COLO668 (cell line): ENCODE data around the gene SLC43A2.
"Not testable (repeated sequence)": the region's sequence is repeated elsewhere in the genome, so short reads cannot be mapped to it uniquely, and the experiment has no call there.

Experiments
- DNase-seq: peaks from one replicate; lab custom pipeline; 2025; ENCODE audit not compliant: unreplicated experiment; lab: John Stamatoyannopoulos, UW

Gene SLC43A2

DNA sequence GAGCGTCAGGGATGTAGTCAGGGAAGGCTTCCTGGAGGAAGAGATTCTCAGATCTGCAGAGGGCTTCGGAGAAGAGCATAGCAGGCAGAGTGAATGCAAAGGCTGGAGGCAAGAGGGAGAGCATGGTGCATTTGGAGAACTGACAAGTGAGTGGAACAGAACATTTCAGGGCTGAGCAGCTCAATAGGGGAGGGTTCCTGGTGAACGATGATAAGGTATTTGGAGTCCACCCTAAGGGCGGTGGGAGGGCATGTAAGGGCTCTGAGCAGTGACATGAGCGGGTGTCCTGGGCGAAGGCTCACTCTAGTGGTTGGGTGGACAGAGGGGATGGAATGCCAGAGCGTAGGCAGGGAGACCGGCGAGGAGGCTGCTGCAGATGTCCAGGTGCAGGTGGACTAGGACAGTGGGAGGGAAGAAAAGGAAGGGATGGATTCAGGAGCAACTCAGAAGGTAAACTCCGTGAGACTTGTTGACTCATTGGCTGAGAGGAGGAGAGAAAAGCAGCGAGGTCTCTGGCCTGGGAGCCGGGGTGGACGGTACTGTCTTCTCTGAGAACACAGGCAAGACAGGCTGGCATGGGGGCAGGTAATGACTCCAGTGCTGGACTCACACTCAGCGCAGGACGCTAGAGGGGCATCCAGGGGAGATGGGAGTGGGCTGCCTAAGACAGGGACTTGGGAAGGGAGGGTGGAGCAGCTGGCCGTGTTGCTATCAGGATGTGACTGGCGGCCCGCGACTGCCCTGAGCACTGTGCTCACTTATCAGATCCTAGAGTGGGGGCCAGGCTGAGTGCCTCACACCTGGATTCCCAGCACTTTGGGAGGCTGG is 64.6 kb downstream of the SLC43A2 start:
- peak; percentile 7 for DNase-seq

DNA sequence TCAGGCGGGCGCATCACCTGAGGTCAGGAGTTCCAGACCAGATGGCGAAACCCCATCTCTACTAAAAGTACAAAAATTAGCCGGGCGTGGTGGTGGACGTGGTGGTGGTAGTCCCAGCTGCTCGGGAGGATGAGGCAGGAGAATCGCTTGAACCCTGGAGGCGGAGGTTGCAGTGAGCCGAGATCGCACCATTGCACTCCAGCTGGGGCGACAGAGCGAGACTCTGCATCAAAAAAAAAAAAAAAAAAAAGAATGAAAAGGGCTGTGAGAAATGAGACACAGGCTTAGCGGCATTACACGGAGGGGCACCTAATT is 65.2 kb downstream of the SLC43A2 start:
- not testable (repeated sequence) for DNase-seq

DNA sequence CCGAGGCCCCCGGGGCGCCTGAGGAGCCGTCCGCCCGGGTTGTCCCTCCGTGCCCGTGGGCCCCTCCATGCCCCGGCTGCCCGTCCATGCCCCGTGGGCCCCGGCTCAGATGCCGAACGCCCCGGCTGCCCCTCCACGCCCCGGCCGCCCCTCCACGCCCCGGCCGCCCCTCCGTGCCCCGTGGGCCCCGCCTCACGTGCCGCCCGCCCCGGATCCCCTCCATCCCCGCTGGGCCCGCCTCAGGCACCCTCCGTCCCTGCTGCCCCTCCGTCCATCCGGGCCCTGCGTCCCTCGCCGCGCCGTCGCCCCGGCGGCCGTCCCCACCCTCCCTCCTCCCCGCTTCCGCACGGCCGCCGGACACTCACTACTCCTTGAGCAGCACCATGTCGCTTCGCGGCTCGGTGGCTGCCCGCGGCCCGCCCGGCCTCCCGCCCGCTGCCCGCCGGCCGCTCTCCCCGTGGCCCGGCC is 66.4 kb downstream of the SLC43A2 start:
- peak; percentile 59 for DNase-seq

DNA sequence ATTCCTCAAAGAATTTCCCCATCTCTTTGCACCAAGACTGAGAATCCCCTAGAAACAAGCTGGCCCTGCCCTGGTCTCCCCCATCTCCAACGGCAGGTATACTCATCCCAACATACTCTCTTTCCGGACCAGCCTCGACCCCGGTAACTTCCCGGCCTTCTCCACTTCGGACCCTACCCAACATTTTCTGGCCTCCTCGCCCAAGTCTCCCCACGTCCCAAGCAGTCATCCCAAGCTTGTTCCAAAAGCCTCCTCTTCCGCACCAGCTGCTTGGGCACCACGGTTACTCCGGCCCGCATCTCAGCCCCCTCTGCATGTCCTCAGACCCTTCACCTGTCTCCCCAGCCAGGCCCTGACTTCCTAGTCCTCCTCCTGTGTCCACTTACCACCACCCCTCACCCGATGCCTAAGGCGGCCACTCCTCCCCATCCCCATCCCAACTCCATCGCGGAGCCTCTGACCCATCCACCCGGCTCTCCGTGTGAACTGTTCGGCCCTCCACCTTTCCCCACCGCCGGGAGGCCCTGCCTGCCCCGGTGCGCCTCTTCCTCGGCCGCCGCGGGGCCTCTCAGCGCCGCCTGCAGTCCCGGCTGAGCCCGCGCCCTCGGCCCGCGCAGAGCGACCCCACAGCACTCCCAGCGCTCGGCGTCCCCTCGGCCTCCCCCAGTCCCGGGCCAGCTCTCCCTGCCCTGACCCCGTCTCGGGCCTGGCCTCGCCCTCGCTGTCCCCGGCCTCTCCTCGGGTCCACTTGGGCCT is 67.0 kb downstream of the SLC43A2 start:
- DNase-seq = peak; percentile 36

DNA sequence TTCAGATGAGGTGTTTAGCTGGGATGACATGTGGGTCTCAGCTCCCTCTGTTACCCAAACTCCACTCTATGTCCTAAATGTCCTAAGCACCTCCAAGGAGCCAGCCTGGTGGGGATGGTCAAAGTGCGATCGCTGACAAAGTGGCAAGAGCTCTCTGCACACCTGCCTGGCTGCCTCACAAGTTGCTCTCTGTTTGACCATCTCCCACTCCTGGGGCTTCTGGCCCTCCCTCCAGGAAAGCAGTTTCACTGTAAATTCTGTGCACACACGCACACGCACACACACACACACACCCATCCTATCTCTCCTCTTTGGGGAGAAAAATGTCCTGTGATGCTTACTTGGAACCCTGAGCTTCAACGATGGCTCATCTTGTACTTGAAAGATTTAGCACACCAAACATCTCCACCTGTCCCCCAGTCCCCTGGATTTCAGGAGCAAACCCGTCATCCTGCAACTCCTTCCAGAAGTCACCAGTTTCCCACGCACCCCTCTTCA is 67.7 kb downstream of the SLC43A2 start:
- no peak for DNase-seq

DNA sequence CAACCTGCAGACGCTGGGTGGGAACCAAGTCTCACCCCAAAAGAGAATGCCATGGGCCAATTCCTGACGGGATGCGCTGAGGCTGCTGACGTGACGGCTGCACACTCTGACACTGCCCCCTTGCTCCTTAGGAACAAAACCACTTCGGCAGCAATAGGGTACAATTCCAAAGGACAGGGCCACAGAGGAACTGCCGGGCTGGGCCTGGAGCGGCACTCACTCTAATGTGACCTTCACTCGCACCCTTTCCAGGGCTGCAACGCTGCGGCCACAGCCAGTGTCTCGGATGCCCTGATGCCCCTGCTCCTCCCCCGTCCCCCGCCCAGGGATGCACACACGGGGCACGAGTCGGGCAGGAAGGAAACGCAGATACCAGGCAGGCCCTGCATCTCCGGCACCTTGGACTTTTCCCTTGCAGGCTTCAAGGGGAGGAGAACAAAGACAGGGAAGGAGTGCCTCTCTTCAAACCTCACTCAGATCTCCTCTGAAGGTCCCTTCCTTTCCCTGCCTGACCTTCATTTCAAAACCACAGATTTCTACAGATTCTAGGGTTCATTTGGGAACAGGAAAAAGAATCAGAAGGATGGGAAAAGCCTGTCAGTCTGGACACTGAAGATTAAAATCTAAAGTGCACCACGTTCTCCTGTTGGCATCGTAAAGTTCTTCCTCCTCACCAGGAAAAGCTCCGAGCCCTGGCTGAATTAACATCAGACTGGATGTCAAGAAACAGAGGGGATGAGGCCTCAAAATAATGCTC is 68.4 kb downstream of the SLC43A2 start:
- DNase-seq = no peak

DNA sequence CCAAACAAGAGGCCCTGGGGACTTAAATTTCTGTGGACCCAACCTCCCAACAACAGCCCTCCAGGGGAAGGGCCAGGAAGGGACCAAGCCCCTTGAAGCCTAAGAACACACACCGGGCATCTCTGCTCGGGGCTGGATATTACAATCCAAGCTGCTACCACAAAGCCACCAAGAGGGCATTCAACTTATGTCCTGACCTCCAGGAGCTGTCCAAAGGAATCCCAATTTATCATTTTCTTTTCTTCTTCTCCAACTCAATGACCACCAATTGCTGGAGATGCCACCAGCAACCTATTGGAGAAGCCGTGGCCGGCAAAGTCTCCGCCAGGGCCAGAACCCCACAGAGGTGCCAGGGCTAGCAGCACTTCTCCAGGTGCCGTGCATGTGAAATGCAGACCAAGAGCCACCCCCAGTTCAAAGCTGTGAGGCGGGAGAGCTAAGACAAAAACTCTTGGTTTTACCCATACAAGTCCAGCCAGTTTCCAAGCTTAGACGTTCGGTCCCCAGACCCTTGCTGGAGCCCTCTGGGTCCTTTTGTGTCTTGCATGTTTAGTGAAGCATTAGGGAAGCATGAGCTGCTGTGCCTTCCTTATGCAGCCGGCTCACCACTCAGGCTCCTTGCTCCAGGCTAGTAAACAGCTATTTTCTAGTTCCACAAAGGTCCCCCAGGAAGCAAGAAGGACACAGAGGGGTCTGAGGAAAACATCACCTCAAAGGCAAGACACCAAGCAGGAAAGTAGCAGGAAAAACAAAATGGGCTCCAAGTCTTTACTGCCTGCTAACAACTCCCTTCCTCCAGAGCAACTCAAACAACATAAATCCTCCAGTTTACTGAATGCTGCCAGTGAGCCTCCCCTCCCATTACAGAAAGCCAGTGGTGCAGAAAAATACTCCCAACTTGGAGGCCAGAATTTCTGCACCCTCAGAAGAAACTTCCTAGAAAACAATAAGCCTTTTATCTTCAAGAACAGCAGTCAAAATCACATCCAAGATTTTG is 69.3 kb downstream of the SLC43A2 start:
- no peak for DNase-seq

DNA sequence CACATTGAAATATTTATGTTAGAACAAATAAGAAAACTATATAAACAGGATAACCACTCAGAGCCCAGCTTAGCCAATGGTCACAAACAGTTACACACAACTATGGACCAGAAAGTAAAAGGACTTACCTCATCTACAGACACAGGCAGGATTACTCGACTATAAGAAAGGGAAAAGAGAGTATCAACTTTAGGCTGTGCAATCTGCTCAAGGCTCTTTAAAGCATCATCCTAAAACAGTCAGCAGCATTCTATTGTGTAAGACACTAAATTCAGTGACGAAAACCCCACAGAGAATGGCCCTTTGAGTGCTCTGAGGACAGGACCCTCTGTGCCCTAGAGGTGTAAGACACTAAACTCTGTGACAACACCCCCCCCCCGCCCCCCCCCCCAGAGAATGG is 70.2 kb downstream of the SLC43A2 start:
- no peak for DNase-seq

DNA sequence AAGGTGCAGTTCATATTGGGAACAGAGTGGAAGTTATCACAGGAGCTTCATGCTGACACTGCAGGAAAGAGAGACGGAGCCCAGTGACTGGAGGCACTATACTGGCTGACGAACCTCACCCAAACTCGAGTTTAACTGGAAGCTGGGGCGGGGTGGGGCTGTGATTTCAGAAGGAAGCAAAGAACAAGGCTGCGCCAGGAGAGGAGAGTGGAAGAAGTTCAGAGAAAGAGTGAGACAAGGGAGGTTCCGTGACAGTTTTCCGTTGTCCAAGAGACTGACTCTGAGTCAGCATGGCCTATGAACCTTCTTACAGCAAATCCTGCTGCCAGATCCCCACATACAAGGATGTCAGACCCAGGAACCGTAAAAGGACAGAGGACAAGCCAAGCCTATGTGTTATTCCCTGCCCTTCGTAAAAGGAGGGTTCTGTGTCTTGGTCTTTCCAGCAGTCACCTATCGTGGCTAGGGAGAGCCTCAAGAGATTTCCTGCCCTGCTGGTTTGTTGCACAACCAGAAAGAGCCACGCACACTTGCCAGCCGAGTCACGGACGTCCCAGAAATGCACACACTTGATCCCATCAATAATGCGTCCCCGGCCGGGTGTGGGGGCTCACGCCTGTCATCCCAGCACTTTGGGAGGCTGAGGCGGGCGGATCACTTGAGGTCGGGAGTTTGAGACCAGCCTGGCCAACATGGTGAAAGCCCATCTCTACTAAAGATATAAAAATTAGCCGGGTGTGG is 71.1 kb downstream of the SLC43A2 start:
- DNase-seq = no peak

DNA sequence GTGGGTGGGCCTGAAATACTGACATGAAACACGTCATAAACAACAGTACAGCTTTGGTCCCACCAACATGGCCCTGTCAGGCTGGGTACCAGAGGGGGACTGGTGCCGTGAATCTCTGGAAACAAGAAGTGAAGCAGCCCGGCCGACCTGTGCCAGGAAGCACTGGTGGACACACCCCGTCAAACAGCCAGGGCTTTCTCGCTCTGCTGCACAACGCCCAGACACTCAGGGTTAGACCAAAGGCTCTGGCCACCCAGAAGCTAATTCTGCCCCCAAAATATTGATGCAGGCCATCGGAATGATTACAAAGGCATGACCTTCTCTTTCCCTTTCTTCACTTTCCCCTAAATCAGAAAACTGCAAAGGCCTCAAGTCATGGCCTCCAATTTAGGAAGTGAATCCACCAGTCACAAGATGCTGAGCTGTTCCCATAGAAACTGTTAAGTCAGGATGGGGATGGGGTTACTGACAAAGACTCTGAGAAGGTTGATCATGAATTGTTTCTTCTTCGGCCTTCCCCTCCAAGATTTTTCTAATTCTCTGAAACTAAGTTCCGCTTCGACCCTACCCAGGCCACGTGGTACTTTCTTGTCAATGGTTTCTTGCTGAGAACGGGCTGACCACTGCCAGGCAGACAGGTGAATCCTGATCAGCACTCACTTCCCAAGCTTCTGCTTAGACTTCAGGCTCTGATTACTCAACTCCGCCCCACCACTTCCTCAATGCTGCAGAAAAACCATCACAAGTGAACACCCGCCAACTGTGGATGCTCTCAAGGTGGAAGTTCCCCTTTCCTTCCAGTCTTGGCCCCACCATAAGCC is 72.8 kb downstream of the SLC43A2 start:
- DNase-seq = no peak

DNA sequence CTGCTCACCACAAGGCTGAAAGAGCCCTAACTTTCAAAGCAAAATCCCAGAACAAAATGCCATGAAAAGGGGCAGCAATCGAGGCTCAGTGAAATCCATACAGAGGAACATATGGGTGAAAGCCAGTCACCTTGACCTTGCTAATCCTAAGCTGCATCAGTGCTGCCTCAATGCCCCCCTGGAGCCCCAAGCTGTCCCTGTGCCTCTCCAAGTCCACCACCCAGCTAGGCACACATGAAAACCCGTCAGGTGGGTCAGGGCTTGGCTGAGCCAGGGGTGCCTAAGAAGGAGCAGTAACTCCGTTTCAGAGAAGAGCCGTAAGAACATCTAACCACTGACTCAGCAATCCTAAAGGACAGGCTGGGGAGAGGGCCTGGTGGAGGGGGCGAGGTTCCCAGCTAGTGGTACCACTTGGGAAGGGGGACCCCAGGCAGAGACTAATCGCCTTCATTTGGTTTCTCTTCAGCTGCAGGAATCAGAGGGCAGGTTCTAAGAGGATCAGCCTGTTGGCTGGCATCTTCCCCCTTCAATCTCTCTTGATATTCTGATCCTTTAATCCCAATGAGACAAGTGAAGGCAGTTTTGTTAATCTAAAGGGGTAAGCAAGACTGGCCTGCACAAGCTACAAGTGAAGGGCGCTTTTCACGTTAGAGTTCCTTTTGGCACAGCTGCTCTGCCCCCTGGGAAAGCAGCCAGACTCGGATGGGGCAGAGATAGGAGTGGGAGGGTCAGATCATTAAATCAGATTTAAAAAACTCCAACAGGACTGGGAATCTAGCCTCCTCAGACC is 73.7 kb downstream of the SLC43A2 start:
- no peak for DNase-seq

DNA sequence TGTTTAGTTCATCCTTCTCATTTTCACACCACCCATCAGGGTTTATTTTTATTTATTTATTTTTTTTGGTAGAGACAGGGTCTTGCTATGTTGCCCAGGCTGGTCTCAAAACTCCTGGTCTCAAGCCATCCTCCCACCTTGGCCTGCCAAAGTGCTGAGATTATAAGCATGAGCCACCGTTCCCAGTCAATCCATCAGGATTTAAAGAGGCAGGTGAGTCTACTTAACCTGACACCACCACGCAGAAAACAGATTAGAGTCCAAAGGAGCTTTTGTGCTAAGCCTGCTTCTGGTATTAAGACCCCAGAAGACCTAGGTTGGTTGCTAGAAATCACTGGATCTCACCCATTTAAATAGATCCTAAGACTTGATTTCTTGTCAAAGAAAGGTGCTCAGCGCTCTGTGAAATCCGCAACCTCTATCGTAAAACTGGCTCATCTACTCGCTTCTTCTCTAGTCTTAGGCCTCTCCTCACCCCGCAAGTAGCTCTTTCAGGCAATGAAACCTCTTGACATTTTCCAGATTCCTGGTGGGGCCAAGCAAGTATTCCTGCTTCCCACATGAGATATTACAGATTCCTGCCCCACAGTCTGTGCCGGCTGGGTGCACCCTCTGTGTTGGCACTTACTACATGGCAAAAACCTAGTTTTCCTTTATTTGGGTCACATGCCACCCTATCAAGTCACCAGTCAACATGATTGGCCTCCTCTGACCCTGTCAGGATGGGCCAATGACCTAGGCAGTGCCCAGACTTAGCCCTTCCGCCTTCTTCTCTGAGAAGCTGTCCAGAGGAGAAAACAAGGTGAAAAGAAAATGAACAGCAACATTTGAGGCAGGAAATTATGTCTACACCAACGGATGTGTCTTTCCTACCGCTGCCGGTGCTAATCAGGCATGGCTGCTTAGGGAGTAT is 75.0 kb downstream of the SLC43A2 start:
- no peak for DNase-seq

DNA sequence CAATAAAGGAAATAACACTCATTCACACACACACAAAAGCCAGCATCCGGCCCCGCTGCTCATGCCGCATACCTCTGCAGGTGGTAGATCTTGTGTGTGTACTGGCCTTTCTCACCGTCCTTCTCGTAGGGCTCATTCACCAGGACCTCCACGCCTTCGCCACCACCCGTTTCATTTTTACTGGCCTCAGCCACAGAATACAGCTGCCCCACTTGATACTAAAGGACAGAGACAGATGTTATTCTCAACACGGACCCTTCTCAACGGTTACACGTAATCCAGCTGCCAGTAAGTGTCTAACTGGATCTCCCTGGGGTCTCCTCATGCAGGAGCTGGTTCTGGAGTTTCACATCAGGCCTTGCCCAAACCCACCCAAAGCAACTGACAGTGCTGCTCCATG is 75.7 kb downstream of the SLC43A2 start:
- no peak for DNase-seq

DNA sequence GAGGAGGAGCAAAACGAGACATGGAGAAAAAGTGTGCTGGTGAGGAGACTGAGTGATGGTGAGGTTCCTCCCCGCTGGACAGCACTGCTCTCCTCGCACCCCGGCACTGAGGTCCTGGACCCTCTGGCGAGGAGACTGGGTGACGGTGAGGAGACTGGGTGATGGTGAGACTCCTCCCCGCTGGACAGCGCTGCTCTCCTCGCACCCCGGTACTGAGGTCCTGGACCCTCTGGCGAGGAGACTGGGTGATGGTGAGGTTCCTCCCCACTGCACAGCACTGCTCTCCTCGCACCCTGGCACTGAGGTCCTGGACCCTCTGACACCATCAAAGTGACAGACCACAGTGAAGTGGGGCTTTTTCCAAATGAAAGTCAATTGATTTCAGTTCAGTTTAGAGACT is 76.9 kb downstream of the SLC43A2 start:
- no peak for DNase-seq

DNA sequence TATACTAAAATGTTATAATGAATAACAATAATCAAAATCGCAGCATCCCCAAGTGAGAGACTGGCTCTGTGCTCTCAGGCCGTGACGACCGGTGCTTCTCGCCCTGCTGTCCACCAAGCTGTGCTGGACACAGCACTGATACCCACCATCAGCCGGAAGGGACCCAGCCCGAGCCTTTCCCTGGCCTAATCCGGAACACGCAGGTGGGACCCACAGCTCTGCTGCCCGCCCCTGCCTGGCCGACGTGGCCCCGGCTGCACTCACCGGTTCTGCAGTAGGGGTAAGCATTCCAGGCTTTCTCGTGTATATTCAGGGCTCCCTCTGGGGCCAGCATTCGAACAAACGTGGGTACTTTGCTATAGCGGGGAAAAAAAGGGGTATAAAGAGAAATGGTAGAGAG is 80.6 kb downstream of the SLC43A2 start:
- no peak for DNase-seq

DNA sequence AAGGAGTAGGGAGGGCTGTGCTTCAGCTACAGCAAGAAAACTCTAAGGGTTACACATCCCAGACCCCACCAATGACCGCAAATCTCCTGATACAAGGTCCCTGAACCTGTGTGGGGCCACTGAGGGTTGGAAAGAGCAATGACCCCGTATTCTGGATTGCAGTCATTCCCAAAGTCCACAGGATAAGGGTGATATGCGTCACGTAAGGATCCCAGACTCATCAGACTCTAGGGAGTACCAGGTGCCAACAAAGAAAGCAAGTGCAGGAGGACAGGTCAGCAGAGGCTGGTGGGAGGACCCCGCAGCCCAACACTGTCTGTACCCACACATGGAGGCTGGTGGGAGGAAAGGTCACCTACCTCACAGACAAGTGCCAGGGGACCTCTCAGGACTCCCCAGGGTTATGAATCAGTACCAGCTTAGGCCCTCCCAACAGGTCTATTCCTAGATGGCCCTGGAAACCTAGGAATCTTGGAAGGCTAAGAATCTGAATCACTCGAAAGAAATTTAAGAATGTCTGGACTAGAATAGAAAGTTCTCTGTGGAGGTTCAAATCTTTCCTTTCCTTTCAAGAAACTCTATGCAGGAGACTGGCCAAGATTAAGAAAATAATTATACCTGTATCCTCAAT is 82.2 kb downstream of the SLC43A2 start:
- DNase-seq = no peak

DNA sequence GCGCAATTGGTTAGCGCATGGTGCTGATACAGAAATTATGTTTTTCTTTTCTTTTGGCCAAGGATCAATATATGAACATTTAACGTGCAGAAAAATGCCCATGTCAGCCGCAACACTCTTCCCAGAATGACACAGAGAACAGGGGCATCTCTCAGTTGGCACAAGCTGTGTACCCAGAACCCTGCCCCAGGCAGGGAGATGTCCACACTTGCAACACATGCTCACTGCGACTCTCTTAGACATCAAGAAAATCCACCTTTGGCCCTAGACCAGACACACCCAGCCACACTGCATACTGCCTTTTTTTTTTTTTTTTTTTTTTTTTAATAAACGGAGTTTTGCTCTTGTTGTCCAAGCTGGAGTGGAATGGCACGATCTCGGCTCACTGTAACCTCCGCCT is 83.0 kb downstream of the SLC43A2 start:
- DNase-seq = no peak
